ENCODE data around the gene GVQW3.

Gene GVQW3

GRCh38 chr11:76380977-76381719 lies at the start of gene GVQW3, which contains the start of gene THAP12:
TSS of gene GVQW3 (plus strand) at chr11:76381323. CDS start at chr11:76381829, 506 bp downstream.
TSS of gene THAP12 (minus strand) at chr11:76381132. CDS start at chr11:76380836, 296 bp downstream.
- DNase-seq = peak; percentile 97

GRCh38 chr11:76334826-76335389 lies 46.2 kb upstream of the GVQW3 start:
- no peak for DNase-seq

DNA sequence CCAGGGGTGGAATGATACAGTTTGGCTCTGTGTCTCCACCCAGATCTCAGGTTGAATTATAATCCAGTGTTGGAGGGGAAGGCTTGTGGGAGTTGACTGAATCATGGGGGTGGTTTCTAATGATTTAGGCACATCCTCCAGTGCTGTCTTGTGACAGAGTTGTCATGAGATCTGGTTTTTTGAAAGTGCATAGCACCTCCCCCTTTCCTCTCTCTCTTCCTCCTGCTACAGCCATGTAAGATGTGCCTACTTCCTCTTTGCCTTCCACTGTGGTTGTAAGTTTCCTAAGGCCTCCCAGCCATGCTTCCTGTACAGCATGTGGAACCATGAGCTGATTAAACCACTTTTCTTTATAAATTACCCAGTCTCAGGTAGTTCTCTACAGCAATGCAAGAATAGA lies 45.3 kb upstream of the GVQW3 start:
- no peak for DNase-seq

DNA sequence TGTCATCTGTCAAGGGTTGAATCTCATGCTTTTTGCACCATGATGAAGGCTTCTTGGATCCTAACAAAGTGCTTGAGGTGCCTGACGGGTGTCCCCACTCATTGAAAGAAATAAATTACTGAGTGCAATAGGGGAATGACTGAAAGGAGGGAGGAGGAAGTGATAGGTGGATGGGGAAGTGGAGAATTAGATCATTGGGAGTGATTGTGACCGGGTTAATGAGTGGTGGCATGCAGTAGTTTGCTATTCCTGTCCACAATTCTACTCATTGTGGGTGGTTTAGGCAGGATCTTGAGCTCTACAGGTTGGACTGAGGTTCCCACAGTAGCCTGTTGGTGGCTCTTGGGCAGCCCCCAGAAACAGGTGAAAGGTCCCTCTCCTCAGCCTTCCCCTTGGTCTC lies 44.5 kb upstream of the GVQW3 start:
- DNase-seq = no peak

GRCh38 chr11:76337469-76337868 lies 43.7 kb upstream of the GVQW3 start:
- no peak for DNase-seq

DNA sequence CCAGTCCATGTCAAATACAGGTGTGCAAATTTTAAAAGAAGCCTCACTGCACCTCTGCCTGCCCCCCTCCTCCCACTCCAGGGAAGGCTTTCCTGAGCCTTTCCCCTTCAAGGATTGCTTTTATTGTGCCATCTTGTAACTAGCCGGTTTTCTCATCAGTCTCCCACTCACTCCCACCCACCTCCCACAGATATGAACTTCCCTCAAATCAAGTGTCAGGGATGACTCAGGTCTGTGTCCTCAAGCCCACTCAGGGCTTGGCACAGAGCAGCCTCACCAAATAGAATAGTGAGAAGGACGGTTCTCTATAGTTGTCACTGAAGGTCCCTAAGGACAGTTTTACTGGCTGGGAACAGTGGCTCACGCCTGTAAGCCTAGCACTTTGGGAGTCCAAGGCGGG lies 43.2 kb upstream of the GVQW3 start:
- no peak for DNase-seq

DNA sequence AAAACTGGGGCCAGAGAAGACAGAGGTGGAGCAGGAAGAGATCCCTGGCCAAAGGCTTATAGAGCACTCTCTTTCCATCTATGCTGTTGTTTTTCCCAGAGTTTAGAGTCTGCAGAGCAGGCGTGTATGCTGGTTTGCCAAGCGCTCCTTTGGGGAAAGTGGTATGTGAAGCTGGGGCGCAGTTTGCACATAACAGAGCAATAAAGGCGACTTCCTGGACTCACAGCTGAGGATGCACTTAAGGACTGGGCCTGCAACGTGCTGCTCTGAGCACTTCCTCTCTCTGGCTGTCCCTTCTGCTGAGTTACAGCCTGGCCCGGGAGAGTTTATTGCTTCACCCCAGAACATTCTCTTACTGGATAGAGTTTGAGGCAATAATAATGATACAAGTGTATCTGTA lies 41.9 kb upstream of the GVQW3 start:
- DNase-seq = peak; percentile 59

GRCh38 chr11:76347466-76347865 lies 33.7 kb upstream of the GVQW3 start:
- DNase-seq = no peak

GRCh38 chr11:76348348-76348747 lies 32.8 kb upstream of the GVQW3 start:
- no peak for DNase-seq

DNA sequence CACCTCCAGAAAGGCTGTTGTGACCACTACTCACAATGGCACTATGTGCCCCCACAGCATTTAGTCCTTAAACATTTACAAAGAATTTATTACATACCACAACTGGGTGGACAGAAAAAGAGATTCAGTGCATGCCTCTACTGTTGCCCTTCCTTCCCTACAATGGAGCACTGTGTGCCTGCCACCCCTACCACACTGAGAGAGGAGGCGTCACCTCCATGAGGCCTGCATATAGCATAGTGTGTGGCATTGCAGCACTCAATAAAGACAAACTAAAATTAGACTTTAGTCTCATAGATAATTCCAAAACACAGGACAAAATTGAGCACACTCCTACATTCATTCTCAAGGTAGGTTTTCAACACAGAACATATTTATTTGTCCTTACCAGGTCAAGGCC lies 26.0 kb upstream of the GVQW3 start:
- no peak for DNase-seq

- no peak for DNase-seq
Measured at GRCh38 chr11:76361374-76361773, 19.7 kb upstream of the GVQW3 start.

DNA sequence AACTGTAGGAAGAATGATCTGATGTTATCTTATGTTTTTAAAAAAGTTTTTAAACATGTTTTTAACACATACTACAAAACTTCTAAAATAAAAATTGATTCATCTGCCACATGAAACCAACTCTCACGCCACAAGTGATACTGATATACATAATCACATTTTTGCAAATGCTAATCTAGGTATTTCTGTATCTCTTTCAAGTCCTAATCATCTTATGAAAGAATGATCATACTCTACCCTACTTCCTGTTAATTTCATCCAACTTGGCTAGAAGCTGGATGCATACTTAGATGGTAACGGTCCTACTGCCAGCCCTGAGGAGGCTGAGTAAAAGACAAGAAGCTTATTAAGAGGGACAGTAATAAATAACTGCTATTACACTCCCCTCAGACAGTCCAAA lies 19.3 kb upstream of the GVQW3 start:
- no peak for DNase-seq

- DNase-seq = no peak
Measured at GRCh38 chr11:76362716-76363115, 18.4 kb upstream of the GVQW3 start.

- no peak for DNase-seq
Measured at GRCh38 chr11:76365038-76365679, 16.0 kb upstream of the GVQW3 start.

GRCh38 chr11:76368490-76368889 lies 12.6 kb upstream of the GVQW3 start:
- no peak for DNase-seq

- peak; percentile 76 for DNase-seq
Measured at GRCh38 chr11:76369406-76369805, 11.7 kb upstream of the GVQW3 start.

- DNase-seq = no peak
Measured at GRCh38 chr11:76371170-76371569, 10.0 kb upstream of the GVQW3 start.

GRCh38 chr11:76376746-76377558 lies 4.2 kb upstream of the GVQW3 start:
- no peak for DNase-seq

- DNase-seq = no peak
Measured at GRCh38 chr11:76379807-76380158, 1.3 kb upstream of the GVQW3 start.

GRCh38 chr11:76380159-76380976 lies 755 bp upstream of the GVQW3 start:
- DNase-seq = no peak

GRCh38 chr11:76382209-76382608 lies 1.1 kb downstream of the GVQW3 start:
- DNase-seq = no peak

- no peak for DNase-seq
Measured at GRCh38 chr11:76385903-76386302, 4.8 kb downstream of the GVQW3 start.

- DNase-seq = no peak
Measured at GRCh38 chr11:76388408-76388807, 7.3 kb downstream of the GVQW3 start.
